Parathyroid adenoma (tissue), 2 donors: Measurements from ENCODE around the gene TESMIN.

Source experiments
- H2AFZ ChIP-seq: fragments of 300-600 bp; sonication (generic); one replicate; pipeline ENCODE4 v1.7.0; 2017; ENCODE audit warnings: antibody characterized with exemption, mild to moderate bottlenecking
- H3K27ac ChIP-seq: fragments of 300-600 bp; sonication (generic); one replicate; pipeline ENCODE4 v1.7.0; 2017
- H3K27me3 ChIP-seq: fragments of 300-600 bp; sonication (generic); one replicate; pipeline ENCODE4 v1.7.0; 2017; ENCODE audit warnings: low read length; ENCODE audit not compliant: control insufficient read depth, insufficient read depth
- H3K36me3 ChIP-seq: fragments of 300-600 bp; sonication (generic); one replicate; pipeline ENCODE4 v1.7.0; 2017; ENCODE audit warnings: low read length; ENCODE audit not compliant: control insufficient read depth, insufficient read depth
- H3K4me1 ChIP-seq: fragments of 300-600 bp; sonication (generic); one replicate; pipeline ENCODE4 v1.7.0; 2017; ENCODE audit warnings: control low read depth
- H3K4me2 ChIP-seq: fragments of 300-600 bp; sonication (generic); one replicate; pipeline ENCODE4 v1.7.0; 2017; ENCODE audit warnings: low read length
- H3K4me3 ChIP-seq: fragments of 300-600 bp; sonication (generic); one replicate; pipeline ENCODE4 v1.7.0; 2017; ENCODE audit warnings: low read depth, low read length
- H3K79me2 ChIP-seq: fragments of 300-600 bp; sonication (generic); one replicate; pipeline ENCODE4 v1.7.0; 2017; ENCODE audit warnings: control low read depth
- H3K9ac ChIP-seq: fragments of 300-600 bp; sonication (generic); one replicate; pipeline ENCODE4 v1.7.0; 2017; ENCODE audit warnings: mild to moderate bottlenecking
- H3K9me3 ChIP-seq: fragments of 300-600 bp; sonication (generic); one replicate; pipeline ENCODE4 v1.7.0; 2017; ENCODE audit warnings: low read length; ENCODE audit not compliant: control insufficient read depth
- TF ChIP-seq, protein P1 (sequence below): fragments of 300-600 bp; sonication (generic); IDR thresholded peaks from one replicate; pipeline ENCODE4 v1.7.0; 2017; ENCODE audit warnings: antibody characterized with exemption, mild to moderate bottlenecking
- donor health status: primary hyperparathyroidism.

Gene TESMIN

DNA sequence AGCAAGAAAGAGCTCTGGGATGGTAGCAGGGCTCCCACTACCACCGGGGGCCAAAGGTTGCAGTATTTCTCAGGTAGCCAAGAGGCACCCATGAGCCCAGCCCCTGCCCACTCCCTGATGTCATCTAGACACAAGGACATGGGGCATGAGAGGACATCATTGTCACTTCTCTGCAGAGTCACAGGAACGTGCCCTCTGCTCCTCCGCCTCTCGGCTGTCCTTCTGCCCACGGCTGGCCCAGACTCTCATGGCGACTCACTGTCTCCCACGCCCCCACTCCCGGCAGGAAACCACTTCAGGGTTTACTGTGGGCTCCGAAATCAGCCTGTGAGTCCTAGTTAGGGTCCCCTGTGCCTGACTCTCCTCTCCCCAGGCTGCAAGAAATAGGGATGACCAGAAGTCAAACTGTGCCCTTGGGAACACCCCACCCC, 68.8 kb downstream of the TESMIN start:
- H2AFZ ChIP-seq, result no peak overlapping the region
- no peak overlapping the region for H3K27ac ChIP-seq
- H3K4me3 ChIP-seq, result no peak overlapping the region
- no peaks in the 10 kb centered on the region for H3K27me3 ChIP-seq
- H3K4me2 ChIP-seq, result no peak overlapping the region
- H3K9ac ChIP-seq, result no peak overlapping the region
- no peaks in the 10 kb centered on the region for H3K9me3 ChIP-seq
- H3K79me2 ChIP-seq, result no peaks in the 10 kb centered on the region
- H3K4me1 ChIP-seq, result no peaks in the 10 kb centered on the region
- TF ChIP-seq, protein P1, sequence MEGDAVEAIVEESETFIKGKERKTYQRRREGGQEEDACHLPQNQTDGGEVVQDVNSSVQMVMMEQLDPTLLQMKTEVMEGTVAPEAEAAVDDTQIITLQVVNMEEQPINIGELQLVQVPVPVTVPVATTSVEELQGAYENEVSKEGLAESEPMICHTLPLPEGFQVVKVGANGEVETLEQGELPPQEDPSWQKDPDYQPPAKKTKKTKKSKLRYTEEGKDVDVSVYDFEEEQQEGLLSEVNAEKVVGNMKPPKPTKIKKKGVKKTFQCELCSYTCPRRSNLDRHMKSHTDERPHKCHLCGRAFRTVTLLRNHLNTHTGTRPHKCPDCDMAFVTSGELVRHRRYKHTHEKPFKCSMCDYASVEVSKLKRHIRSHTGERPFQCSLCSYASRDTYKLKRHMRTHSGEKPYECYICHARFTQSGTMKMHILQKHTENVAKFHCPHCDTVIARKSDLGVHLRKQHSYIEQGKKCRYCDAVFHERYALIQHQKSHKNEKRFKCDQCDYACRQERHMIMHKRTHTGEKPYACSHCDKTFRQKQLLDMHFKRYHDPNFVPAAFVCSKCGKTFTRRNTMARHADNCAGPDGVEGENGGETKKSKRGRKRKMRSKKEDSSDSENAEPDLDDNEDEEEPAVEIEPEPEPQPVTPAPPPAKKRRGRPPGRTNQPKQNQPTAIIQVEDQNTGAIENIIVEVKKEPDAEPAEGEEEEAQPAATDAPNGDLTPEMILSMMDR, result no peak
- H3K36me3 ChIP-seq, result no peaks in the 10 kb centered on the region

DNA sequence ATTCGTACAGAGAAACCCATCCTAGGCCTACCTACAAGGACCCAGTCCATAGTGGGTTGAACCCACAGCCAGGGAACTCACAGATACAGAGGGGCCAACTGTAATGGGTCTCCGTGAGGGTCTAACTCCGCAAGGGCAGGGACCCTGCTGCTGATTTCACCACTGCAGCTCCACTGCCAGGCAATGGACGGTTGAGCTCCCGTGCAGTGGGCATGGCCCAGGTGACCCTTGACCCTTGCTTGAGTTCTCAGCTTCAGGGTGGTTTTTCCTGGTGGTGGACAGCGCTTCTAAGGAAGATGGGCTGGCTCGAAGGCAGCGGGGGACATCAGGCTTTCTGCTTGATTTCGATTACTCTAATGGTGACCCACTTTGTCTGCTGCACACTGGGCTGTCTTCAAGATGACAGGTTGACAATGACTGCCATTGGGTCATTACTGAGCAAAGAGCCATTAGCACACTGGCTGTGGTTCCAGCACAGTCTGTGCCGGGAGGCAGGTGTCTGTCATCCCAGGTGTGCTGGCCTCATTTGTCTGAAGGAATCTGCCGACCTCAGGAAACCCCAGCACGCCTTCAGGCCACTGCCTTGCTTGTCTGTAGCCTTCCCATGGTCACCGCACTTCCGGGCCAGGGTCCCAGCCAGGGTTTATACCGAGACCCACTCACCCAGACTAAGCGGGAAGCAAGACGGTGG, 70.6 kb downstream of the TESMIN start:
- Histone ChIP-seq H2AFZ (no peak overlapping the region), H3K9me3 (no peaks in the 10 kb centered on the region), H3K79me2 (no peaks in the 10 kb centered on the region), H3K4me1 (no peaks in the 10 kb centered on the region), H3K27me3 (no peaks in the 10 kb centered on the region), H3K4me2 (no peak overlapping the region), H3K36me3 (no peaks in the 10 kb centered on the region), H3K4me3 (no peak overlapping the region), H3K9ac (no peak overlapping the region), H3K27ac (no peak overlapping the region)
- TF ChIP-seq, protein P1, result no peak

DNA sequence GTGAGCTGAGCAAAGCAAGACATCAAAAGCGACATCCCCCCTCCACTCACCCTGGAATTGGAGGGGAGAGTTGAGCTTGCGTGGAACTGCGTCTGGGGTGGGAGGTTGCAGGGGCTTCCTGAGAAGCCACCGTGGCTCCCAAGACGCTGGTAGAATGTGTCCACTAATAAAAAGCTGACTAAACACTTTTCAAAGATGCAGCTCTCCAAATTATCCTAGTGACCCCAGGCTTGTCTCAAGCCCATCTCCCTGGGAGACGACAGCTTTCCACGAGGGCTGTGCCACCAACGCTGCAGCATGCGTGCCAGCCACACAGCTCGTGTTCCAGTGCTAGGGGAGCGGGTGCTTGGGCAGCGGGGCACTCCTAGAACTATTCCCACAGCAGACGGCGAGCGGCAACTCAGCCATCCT, 73.3 kb downstream of the TESMIN start:
- Histone ChIP-seq H3K27ac (no peak overlapping the region), H3K4me2 (no peak overlapping the region), H2AFZ (no peak overlapping the region), H3K79me2 (no peaks in the 10 kb centered on the region), H3K9ac (no peak overlapping the region), H3K36me3 (no peaks in the 10 kb centered on the region), H3K4me3 (no peak overlapping the region), H3K9me3 (no peaks in the 10 kb centered on the region), H3K4me1 (no peaks in the 10 kb centered on the region), H3K27me3 (no peaks in the 10 kb centered on the region)
- TF ChIP-seq, protein P1, result no peak

DNA sequence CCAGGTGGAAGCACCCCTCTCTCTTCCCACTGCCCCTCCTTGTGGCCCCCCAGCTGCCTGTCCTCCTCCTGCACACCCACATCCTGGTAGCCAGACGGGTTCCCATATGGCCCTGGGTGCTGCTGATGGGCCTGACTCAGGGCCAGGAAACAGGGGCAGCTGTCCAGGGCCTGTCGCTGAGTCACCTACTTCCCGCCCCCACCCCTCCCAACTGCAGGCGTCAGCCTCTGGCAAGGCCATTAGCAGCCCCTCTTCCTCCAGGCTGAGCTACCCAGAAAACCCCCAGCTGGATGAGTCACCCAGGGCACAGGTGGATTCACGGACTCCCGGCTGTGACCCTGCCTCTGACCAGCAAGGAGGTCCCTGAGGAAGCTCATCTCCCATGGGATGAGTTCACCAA, 73.9 kb downstream of the TESMIN start:
- Histone ChIP-seq H3K4me2 (no peak overlapping the region), H3K9ac (no peak overlapping the region), H3K9me3 (no peaks in the 10 kb centered on the region), H2AFZ (no peak overlapping the region), H3K27ac (no peak overlapping the region), H3K4me1 (no peaks in the 10 kb centered on the region), H3K79me2 (no peaks in the 10 kb centered on the region), H3K27me3 (no peaks in the 10 kb centered on the region), H3K36me3 (no peaks in the 10 kb centered on the region), H3K4me3 (no peak overlapping the region)
- TF ChIP-seq, protein P1, result no peak

DNA sequence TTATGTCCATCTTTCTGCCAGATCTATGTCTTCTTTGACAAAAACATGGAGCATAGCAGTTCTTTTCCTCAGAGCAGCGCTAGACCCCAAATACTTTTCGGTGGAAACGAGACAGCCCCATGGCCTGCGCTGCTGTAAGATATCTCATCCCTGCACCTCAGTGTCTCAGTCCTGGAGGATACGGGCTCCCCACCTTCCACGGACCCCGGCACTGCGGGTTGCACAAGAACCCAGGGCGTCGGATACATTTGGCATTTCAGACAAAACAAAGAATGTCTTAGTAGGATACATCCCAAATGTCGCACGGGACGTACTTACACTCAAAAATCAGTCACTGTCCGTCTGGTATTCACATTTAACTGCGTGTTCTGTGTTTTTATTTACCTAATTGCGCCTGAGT, 76.9 kb downstream of the TESMIN start:
- Histone ChIP-seq H3K4me3 (no peak overlapping the region), H3K36me3 (no peaks in the 10 kb centered on the region), H3K9me3 (no peaks in the 10 kb centered on the region), H3K27ac (no peak overlapping the region), H3K4me2 (no peak overlapping the region), H3K9ac (no peak overlapping the region), H3K27me3 (no peaks in the 10 kb centered on the region), H3K4me1 (no peaks in the 10 kb centered on the region), H2AFZ (no peak overlapping the region), H3K79me2 (no peaks in the 10 kb centered on the region)
- TF ChIP-seq, protein P1, result no peak
